HG02798 (cell line): ENCODE data around the gene RNF112.

Experiments
- ATAC-seq: cut with Tn5 transposase; IDR thresholded peaks from one replicate; pipeline ENCODE4 v1.9.1; 2021; ENCODE audit warnings: mild to moderate bottlenecking; ENCODE audit not compliant: unreplicated experiment, poor library complexity

The RNF112 gene

DNA sequence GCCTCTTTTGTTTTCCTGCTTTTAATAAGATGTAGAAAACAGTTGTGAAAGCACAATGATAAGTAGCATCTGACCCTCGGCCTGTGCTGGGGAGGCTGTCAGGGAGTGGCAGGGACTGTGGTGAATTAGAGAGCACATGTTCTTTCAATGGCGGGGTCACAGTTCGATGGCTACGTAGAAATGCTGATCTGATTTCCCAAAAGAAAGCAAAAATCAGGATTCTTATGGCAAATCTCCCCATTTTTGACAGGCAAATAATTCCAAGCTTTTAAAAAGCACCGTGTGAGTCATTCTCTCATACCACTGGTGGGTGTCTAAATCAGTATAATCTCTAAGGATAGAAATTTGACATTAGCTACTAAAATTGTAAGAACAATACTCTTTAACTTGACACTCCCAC, 36.9 kb upstream of the RNF112 start:
- no peak for ATAC-seq

DNA sequence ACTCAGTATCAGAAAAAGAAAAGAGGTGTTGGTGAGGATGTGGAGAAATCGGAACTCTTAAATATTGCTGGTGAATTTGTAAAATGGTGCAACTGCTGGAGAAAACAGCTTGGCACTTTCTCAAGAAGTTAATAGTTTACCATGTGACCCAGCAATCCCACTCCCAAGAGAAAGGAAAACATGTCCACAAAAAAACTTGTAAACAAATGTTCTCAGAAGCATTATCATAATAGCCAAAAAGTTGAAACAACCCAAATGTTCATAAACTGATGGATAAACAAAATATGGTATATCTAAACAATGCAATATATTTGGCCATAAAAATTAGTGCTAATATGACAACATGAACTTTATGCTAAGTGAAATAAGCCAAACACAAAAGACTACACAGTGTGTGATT, 35.3 kb upstream of the RNF112 start:
- ATAC-seq: no peak

DNA sequence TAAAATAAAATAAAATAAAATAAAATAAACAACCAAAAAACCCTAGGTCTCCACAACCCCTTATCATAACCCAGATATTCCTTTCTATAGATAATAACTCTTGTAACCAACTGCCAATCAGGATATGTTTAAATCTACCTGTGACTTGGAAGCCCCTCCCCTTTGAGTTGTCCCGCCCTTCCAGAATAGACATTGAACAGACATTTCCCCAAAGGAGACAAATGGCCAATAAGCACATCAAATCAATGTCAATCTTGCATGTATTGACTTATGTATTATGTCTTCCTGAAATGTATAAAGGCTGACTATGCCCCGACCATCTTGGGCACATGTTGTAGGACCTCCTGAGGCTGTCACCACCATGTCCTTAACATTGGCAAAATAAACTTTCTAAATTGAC, 34.2 kb upstream of the RNF112 start:
- ATAC-seq: no peak

DNA sequence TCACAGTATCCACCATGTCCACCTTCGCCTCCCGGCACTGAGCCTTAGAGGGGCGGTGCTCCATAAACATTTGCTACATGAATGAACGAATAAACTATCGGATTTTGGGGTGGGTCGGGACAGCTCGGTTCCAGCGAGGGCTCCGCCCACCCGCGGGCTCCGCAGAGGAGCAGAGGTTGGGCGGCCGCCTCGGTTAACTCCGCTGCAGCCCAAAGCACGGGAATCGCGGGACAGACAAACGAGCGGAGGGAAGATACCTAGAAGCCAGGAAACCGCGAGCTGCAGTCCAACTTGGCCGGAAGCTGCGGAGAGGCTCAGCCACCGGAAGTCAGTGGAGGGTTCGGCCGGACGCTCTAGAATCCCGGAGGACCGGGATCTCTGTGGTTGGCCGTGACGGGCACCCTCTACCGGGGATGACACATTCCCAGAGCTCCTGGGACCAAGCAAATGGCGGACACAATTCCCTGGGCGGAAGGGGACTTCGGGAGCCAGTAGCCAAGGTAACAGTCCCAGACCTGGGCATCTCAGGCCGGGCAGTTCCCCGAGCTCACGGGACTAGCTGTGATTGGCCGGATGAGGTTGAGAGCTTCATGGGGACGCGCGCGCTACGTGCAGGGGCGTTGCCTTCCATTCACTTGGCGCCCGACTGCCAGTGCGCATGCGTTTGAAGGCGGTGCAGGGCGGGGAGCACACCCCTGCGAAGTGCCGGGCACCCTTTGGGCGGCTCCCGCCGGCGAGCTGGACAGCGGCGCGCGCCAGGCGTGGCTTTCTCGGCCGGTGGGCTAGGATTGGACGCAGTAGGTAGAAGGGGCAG, 33.2 kb upstream of the RNF112 start:
- peak; percentile 95 for ATAC-seq

DNA sequence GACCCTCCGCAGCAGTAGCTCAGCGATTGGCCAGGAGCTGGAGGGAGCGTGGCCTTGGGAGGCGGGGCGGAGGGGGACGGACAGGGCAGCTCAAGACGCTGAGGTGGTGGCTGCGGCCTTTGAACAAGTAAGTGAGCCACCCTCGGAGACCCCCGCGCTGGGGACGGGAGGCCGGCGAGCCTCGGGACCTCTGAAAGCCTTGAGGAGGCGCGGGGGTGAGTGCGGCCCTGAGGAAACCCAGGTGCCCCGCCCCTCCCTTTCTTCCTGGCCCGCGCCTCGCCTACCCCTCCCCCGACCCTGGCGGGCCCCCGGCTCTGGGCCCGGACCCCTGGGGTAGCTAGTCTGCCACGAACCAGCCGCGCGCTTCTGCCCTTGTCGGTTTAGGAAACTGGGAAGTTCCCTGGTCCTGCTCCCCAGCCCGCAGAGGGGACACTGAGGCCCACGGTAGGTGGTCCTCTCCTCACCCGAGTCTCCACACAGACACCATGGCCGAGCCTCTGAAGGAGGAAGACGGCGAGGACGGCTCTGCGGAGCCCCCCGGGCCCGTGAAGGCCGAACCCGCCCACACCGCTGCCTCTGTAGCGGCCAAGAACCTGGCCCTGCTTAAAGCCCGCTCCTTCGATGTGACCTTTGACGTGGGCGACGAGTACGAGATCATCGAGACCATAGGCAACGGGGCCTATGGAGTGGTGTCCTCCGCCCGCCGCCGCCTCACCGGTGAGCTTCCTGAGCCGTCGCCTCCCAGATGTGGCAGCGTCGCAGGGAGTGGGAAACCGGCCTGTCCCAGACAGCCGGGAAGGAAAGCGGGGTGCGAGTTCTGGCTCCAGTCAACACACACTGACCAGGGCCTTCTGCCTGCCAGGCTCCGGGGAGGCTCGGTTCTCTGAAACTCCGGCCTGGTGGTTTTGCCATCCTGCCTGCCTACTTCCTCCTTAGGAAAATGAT, 32.3 kb upstream of the RNF112 start, which contains the start of gene MAPK7:
Gene MAPK7, plus strand, starts transcription at position 83 of the 945 bp plus-strand sequence. Its CDS starts 403 bp downstream, at position 486.
- ATAC-seq: peak; percentile 5

DNA sequence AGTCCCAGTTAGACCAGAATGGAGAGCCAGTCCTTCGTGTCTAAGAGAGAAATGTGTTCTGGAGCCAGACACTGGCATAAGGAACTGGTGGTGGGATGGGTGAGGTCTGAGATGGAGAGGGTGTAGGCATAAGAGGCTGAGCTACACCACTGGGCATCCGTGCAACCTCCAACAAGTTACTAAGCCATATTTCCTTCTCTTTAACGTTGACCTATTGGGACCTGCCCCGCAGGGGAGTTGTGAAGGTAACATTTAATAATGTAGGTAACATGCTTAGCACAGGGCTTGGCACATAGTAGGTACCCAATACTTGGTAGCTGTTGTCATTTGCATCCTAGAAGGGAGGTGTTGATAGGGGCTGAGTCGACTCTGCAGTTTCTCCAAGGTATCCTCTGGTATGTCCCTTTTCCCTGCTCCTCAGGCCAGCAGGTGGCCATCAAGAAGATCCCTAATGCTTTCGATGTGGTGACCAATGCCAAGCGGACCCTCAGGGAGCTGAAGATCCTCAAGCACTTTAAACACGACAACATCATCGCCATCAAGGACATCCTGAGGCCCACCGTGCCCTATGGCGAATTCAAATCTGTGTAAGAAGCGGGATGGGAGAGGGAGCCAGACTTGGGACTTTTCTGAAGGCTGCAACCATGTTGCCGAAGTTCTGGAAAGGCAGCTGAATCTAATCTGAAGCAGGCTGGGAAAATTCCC, 31.5 kb upstream of the RNF112 start:
- ATAC-seq: no peak

DNA sequence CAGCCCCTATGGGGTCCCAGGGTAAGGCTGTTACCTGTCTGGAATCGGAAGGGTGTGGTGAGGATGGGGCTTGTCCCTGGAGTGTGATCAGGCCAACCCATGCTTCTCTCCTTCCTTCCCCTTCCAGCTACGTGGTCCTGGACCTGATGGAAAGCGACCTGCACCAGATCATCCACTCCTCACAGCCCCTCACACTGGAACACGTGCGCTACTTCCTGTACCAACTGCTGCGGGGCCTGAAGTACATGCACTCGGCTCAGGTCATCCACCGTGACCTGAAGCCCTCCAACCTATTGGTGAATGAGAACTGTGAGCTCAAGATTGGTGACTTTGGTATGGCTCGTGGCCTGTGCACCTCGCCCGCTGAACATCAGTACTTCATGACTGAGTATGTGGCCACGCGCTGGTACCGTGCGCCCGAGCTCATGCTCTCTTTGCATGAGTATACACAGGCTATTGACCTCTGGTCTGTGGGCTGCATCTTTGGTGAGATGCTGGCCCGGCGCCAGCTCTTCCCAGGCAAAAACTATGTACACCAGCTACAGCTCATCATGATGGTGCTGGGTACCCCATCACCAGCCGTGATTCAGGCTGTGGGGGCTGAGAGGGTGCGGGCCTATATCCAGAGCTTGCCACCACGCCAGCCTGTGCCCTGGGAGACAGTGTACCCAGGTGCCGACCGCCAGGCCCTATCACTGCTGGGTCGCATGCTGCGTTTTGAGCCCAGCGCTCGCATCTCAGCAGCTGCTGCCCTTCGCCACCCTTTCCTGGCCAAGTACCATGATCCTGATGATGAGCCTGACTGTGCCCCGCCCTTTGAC, 30.3 kb upstream of the RNF112 start:
- ATAC-seq: no peak

DNA sequence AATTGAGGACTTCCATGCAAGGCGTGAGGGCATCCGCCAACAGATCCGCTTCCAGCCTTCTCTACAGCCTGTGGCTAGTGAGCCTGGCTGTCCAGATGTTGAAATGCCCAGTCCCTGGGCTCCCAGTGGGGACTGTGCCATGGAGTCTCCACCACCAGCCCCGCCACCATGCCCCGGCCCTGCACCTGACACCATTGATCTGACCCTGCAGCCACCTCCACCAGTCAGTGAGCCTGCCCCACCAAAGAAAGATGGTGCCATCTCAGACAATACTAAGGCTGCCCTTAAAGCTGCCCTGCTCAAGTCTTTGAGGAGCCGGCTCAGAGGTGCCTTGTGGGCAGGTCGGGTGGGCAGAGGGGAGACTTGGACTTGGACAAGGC, 29.7 kb upstream of the RNF112 start:
- no peak for ATAC-seq

DNA sequence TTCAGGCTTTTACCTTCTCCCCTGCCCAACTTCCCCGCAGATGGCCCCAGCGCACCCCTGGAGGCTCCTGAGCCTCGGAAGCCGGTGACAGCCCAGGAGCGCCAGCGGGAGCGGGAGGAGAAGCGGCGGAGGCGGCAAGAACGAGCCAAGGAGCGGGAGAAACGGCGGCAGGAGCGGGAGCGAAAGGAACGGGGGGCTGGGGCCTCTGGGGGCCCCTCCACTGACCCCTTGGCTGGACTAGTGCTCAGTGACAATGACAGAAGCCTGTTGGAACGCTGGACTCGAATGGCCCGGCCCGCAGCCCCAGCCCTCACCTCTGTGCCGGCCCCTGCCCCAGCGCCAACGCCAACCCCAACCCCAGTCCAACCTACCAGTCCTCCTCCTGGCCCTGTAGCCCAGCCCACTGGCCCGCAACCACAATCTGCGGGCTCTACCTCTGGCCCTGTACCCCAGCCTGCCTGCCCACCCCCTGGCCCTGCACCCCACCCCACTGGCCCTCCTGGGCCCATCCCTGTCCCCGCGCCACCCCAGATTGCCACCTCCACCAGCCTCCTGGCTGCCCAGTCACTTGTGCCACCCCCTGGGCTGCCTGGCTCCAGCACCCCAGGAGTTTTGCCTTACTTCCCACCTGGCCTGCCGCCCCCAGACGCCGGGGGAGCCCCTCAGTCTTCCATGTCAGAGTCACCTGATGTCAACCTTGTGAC, 29.1 kb upstream of the RNF112 start:
- ATAC-seq: no peak

DNA sequence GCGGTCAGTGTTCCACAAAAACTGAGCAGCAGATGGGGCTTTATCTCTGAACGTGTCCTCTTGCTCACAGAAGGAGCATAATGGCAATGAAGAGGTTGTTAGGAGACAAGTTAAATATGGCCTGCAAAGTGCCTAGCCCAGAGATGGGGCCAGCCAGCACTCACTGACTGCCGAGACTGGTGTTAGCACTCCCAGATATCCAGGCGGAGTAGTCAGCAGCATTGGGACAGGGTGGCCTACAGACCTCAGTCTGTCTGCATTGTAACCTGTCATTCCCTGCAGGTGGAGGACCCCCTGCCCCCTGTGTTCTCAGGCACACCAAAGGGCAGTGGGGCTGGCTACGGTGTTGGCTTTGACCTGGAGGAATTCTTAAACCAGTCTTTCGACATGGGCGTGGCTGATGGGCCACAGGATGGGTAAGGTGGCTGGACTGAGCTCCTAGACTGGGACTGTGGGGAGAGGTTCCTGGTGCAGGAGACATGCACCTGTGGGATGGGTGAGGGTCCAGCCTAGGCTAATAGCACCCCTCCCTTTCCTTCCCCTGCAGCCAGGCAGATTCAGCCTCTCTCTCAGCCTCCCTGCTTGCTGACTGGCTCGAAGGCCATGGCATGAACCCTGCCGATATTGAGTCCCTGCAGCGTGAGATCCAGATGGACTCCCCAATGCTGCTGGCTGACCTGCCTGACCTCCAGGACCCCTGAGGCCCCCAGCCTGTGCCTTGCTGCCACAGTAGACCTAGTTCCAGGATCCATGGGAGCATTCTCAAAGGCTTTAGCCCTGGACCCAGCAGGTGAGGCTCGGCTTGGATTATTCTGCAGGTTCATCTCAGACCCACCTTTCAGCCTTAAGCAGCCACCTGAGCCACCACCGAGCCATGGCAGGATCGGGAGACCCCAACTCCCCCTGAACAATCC, 28.2 kb upstream of the RNF112 start:
- no peak for ATAC-seq

DNA sequence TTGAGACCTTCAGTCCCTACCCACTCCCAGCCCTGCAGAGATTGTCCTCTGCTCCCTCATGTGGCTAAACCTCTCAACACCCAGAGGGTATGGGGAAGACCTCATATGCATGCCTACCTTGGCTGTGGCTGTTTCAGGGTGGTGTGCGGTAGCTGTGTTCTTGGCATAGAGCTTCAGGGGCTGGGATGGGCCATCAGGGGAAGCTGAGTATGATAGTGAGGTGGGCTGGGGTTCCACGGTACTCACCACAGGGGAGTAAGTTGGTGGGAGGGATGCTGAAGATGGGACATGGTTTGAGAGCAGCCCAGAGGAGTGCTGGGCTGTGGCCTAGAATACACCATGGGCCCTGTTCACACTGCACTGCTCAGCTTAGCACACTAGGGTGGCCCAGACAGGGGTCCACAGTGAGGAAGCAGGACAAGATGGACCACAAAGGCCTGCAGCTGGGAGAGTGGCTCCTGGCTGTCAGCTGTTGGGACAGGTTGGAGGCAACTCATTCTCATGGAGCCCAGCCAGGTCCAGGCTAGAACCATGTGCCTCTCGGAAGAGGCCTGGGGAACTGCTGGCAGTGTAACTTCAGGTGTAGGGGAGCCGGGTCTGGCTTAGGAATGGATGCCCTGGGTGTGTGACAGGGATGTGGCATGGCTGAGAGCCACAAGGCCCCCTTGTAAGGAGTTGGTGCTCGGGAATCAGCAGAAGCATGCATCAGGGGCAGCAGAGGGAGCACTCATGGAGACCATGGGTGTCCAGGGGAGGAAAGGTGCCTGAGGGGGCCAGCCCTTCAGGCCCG, 27.2 kb upstream of the RNF112 start:
- ATAC-seq: no peak

DNA sequence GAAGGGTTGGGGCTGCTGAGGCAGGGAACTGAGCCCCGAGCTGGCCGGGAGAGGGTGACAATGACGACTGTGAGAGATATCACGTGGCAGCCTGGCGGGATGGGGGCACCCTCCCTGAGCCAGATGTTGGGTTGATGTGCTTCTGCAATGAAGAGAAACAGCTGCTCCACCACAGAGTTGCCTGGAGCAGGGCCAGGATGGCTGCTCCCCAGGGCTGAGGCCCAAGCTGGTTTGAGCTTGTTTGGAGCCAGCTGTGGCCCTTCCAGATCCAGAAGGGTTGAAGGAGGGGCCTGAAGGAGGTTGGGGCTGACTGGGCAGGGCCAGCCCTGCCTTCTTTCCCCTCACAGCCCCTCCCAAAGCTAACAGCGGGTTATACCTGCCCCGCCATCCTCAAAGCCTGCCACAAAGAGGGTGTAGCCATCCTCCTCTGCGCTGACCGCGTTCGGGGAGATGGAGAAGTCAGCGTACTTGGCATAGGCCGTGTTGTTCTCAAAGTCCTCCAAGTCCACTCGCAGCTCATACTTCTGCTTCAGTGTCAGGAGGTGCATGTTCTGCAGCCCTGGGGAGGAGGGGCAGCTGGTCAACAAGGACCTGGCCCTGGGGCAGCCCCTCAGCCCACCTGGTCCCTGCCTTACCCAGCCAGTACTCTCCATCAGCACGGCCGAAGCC, 26.2 kb upstream of the RNF112 start:
- no peak for ATAC-seq

DNA sequence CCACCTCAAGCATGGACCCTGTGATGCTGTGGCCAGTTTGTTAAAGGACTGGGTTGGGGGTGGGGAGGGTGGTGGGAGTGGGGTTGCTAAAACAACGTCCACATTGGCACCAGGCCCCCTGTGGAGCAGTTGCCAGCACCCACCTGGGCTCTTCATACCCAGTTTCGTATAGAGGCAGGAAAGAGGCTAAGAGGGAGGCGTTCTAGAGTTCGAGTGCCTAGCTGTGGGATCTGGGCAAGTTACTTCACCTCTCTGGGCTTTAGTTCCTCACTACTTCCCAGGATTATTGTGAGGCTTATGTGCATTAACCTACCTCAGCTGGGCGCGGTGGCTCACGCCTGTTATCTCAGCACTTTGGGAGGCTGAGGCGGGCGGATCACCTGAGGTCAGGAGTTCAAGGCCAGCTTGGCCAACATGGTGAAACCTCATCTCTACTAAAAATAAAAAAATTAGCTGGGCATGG, 25.5 kb upstream of the RNF112 start:
- no peak for ATAC-seq

DNA sequence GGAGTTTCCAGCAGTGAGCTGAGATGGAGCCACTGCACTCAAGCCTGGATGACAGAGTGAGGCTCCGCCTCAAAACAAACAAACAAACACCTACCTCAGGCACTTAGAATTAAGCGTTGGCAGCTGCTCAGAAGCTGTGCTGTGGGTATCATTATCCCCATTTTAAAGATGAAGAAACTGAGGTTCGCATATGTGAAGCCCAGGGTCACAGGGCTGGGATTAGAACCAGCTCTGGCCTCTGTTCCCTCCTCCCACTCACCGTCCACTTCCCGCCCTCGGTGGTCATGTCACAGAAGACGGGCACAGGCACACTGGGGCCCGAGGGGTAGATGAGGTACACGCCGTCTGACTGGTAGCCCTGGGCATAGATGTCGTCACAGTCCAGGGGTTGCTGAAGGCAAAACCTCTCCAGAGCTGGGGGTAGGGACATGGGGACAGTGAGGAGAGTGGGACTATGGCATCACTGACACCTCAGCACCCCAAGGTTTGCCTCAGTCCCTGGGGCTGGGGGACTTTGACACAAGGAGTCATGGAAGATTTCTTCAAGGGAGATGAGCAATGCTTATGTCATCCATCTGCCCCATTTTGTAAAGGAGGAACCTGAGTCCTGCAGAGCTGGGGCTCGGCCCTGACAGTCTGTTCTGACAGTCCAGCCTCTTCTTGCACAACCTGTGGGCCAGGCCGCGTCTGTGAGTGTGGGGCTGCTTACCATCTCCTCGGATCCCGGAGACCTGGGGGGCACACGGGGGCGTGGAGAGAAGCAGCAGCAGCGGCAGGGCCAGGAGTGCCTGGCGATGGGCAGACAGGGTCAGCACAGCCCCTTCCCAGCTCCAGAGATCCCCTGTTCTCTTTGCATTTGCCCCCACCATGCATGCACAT, 24.7 kb upstream of the RNF112 start:
- no peak for ATAC-seq

DNA sequence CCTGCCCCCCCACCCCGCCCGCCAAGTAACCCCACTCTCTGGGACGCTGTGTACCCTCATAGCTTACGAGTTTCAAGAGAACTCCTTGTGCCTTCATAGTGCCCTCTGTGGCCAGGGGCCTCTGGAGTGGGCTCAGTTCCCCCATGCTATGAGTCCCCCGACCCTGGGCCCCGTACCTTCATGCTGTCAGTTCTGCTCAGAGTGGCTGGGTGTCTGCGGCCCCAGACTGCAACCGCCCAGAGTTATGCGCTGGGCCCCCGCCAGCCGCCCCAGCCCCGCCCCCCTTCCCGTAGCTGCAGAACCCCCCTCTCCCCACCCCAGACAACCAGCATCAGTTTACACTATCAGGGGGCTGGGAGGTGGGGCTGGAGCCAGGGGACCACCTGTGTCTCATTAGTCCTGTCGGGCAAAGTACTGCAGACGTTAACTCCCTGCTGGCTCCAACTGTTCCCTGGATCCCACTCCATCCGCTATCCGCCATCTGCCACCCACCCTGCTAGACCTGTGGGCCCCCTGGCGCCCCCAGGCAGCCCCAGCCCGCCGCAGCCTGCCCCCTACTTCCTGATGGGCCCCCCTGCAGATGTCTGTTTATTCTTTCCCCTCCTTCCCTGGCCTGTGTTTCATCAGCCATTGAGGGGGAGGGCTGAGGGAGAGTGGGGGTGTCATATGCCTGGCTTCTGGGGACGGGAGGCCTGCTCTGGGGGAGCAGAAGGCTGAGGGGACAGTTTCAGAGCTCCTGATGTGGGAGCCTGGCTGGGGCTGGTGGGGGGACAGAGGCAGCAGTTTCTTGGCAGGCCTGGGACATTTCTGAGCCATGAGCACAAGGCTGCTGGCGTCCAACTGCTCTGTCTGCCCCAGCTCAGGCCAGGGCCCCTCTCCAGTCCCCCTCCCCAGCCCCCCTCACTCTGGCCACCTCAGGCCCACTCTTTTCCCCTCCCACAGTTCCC, 23.8 kb upstream of the RNF112 start, which contains the start of gene MFAP4:
Gene MFAP4, minus strand, starts transcription at position 217 of the 947 bp plus-strand sequence. Its CDS starts 35 bp downstream, at position 182.
- no peak for ATAC-seq
